GM21390 (cell line): ENCODE data around the gene LYZ.

Source experiments
- ATAC-seq: cut with Tn5 transposase; IDR thresholded peaks from one replicate; pipeline ENCODE4 v1.9.1; 2021; ENCODE audit not compliant: unreplicated experiment

Gene LYZ

DNA sequence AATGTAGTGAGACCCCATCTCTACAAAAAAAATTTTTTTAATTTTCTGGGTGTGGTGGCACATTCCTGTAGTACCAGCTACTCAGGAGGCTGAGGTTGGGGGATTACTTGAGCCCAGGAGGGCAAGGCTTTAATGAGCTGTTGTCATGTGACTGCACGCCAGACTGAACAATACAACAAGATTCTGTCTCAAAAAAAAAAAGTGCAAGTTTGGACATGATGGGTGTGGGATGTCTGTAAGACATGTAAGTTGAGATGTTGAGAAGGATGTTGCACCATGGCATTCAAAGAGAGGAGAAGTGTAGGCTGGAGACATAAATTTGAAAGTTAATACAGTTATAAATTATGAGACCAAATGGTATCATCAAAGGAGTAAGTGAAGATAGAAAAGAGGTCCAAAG lies 34.9 kb downstream of the LYZ start:
- no peak for ATAC-seq

DNA sequence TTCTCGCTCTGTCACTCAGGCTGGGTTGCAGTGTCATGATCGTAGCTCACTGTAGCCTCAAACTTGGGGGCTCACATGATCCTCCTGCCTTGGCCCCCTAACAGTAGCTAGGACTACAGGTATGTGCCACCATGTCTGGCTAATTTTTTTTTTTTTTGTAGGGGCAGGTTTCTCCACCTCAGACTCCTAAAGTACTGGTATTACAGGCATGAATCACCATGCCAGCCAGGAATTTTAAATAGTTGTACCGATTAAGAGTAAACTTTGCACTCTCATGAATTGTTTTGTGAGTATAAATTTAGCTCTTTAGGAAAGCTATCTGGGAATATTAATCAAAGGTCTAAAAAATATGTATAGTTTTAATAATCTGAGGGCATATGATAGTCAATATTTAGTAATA lies 36.9 kb downstream of the LYZ start:
- ATAC-seq, result no peak

DNA sequence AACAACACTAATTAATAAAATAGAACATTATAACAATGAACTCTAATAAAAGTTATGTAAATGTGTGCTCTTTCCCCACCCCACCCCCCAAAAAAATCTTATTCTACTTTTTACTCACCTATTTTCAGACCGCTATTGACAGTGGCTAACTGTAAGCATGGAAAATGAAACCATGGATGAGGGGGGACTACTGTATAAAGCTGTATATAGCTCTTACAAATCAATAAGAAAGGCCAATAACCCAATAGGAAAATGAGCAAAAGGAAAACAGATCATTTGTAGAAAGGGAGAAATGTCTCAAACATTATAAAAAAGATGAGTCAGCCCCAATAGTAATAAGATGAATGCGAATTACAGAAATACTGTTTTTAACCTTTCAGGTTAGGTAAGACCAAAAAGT lies 38.7 kb downstream of the LYZ start:
- no peak for ATAC-seq

DNA sequence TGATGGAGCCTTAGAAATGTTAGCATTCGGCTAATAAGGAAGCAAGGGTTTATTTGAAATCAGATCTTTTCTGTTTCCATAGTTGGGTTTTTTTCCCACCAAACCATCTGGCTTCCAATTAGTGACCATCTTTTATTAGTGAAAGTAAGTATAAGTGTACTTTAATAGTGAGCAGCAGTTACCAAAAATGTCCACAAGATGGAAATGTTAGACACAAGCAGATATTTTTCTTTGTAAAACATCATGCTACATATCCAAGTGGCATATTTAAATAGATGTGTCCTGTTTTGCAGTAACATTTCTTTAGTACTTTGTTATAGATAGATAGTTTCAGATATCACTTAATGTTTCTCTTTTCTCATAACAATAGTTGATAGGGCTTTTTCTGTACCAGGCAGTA lies 40.2 kb downstream of the LYZ start:
- ATAC-seq, result no peak

DNA sequence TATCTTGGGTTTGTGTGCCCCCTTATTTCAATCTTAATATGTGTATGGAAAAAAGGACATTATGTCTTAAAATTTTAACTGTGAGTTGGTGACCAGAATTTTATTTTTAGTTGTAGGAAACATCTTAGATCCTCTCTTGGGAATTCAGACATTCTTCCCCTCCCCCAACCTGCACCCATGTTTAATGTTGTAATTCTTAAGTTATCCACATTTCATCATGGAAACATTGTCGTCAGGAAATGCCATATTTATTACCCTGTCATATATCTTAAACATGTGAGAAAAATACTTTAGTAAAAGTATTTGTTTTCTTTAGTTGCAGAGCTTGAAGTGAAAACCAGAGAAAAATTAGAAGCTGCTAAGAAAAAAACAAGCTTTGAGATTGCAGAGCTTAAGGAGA lies 41.6 kb downstream of the LYZ start:
- no peak for ATAC-seq

DNA sequence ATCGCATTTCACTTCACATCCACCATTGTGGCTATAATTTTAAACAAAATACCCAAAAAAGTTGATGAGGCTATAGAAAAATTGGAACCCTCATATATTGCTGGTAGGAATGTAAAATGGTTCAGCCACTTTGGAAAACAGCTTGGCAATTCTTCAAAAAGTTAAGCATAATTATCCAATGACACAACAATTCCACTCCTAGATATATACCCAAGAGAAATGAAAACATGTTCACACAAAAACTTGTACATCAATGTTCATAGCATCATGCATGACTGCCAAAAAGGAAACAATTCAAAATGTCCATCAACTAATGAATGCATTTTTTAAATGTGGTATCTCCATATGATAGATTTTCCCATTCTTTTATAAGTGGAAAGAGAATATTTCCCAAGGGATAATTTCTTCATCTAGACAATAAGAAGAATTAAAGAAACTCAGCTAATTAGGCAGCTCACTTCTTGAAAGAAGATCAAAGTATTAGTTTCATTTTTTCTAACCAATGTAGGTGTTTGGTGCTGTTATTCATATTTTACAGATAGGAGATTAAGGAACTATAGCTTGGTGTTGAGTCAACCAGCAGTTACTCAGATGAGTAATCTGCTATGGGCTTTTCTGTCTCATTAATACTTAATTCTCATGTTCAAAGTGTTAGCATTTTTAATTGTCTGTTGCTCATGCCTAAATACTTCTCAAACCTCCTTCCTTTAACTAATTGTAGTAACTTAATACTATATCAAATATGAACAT lies 44.2 kb downstream of the LYZ start:
- peak; percentile 85 for ATAC-seq

DNA sequence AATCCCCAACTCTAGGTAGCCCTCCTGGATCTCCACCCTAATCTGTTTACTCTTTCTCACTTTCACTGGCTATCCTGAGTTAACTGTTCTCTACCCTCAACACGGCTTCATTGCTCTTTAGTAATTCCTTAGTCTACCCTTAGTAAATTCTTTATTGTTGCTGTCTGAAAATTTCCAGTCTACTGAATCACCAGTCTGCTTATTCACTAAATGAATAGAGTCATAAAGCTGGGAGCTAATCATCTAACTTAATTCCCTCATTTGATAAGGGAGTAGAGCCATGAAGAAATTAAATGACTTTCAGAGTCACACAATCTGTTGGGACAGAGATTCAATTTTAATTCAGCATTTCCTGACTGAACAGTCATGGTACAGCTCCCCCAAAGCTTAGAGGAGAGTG lies 47.9 kb downstream of the LYZ start:
- ATAC-seq, result no peak

DNA sequence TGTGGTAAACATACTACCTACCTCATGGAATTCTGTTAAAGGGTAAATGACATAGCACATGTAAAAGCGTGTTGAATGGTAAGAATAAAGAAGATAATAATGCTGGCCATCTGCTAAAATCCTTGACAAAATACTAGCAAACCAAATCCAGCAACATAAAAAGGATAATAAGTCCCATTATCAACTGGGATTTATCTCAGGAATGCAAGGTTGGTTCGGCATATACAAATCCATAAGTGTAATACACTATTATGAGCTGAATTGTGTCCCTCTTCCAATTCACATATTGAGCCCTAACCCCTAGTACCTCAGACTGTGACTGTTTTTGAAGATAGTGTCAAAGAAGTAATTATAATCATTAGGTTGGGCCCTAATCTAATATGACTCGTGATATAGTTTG lies 48.8 kb downstream of the LYZ start:
- no peak for ATAC-seq

DNA sequence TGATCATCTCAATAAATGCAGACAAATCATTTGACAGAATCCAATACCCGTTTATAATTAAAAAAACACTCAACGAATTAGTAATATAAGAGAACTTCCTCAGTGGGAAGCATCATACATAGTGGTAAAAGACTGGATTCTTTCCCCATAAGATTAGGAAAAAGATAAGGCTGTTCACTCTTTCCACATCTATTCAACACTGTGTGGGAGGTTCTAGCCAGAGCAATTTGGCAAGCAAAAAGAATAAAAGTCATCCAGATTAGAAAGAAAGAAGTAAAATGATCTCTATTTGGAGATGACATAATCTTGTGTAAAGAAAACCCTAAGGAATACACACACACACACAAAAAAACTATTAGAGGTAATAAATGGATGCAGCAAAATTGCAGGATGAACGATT lies 49.8 kb downstream of the LYZ start:
- no peak for ATAC-seq

DNA sequence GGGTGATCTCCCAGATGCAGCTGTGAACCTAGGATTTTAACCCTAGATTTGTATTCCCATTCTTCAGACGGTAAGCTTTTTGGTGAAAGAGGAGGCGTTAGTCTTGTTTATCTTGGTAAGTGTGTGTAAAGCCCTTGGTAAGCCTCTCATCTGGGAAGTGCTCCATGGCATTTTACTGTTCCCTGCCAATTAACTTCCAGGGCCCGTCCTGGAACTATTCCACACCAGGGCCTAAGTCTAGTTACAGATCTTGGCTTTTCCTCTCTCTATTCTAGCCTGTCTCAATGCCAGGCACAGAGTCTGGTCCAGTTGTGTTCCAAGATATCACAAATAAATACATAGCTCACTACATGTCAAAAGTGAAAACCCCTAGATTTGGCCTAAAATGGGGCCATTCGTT lies 53.8 kb downstream of the LYZ start:
- ATAC-seq, result no peak
